ENCODE data around the gene IQCK. TPM values are rescaled to one million over a fixed set of nuclear protein-coding genes. Genes with fewer than 3 reads are reported as not detected.

IQCK gene
- total RNA-seq, 2 experiments from 2014 or later: 1.6 to 2.1 TPM

GRCh38 chr16:19883966-19884485, 166.0 kb downstream of the IQCK start:
- Mint-ChIP-seq H3K4me3 (peak overlapping the region; percentile 53), H3K27ac (no peak overlapping the region), H3K9me3 (no peaks in the 10 kb centered on the region), H3K4me1 (peaks cover 16% of the 10 kb centered on the region), H3K36me3 (no peaks in the 10 kb centered on the region), H3K27me3 (peaks cover 44% of the 10 kb centered on the region)
- ATAC-seq (ENCODE audit: low read depth) (no peak), DNase-seq (no peak)
- POLR2A ChIA-PET: no interaction called here

GRCh38 chr16:19884611-19885450, 166.8 kb downstream of the IQCK start, which contains the start of gene GPRC5B:
Gene GPRC5B, minus strand, starts transcription at chr16:19884848. Its CDS starts 12,003 bp downstream, at chr16:19872845.
- H3K36me3 Mint-ChIP-seq: no peaks in the 10 kb centered on the region
- peaks cover 44% of the 10 kb centered on the region for H3K27me3 Mint-ChIP-seq
- ATAC-seq (ENCODE audit: low read depth): peak; percentile 71
- DNase-seq: peak; percentile 67
- POLR2A ChIA-PET: no interaction called here
- H3K4me3 Mint-ChIP-seq: peak within 1 kb of the TSS; percentile 86
- H3K9me3 Mint-ChIP-seq: no peaks in the 10 kb centered on the region
- H3K27ac Mint-ChIP-seq: peak within 1 kb of the TSS; percentile 46
- peaks cover 16% of the 10 kb centered on the region for H3K4me1 Mint-ChIP-seq

- POLR2A ChIA-PET: no interaction called here
- ATAC-seq (ENCODE audit: low read depth): no peak
- Mint-ChIP-seq H3K27me3 (peaks cover 44% of the 10 kb centered on the region), H3K27ac (peak overlapping the region; percentile 46), H3K9me3 (no peaks in the 10 kb centered on the region), H3K36me3 (no peaks in the 10 kb centered on the region), H3K4me1 (peaks cover 16% of the 10 kb centered on the region), H3K4me3 (peak overlapping the region; percentile 86)
- DNase-seq: peak; percentile 48
Measured at GRCh38 chr16:19885451-19886072, 167.5 kb downstream of the IQCK start.

GRCh38 chr16:19886073-19886941, 168.2 kb downstream of the IQCK start:
- DNase-seq (peak; percentile 84), ATAC-seq (ENCODE audit: low read depth) (peak; percentile 43)
- Mint-ChIP-seq H3K4me1 (peaks cover 16% of the 10 kb centered on the region), H3K27me3 (peaks cover 39% of the 10 kb centered on the region), H3K4me3 (peak overlapping the region; percentile 86), H3K36me3 (no peaks in the 10 kb centered on the region), H3K9me3 (peaks cover 2% of the 10 kb centered on the region), H3K27ac (no peak overlapping the region)
- POLR2A ChIA-PET: no interaction called here

GRCh38 chr16:19888834-19889233, 170.8 kb downstream of the IQCK start:
- Mint-ChIP-seq H3K27me3 (peaks cover 23% of the 10 kb centered on the region), H3K27ac (no peak overlapping the region), H3K9me3 (peaks cover 2% of the 10 kb centered on the region), H3K4me3 (no peak overlapping the region), H3K4me1 (peaks cover 16% of the 10 kb centered on the region), H3K36me3 (no peaks in the 10 kb centered on the region)
- ATAC-seq (ENCODE audit: low read depth) (no peak), DNase-seq (no peak)
- POLR2A ChIA-PET: no interaction called here

- no peak for ATAC-seq (ENCODE audit: low read depth)
- Mint-ChIP-seq H3K36me3 (no peaks in the 10 kb centered on the region), H3K4me1 (peaks cover 7% of the 10 kb centered on the region), H3K27me3 (peaks cover 7% of the 10 kb centered on the region), H3K9me3 (peaks cover 2% of the 10 kb centered on the region), H3K4me3 (no peak overlapping the region), H3K27ac (no peak overlapping the region)
- DNase-seq: no peak
- POLR2A ChIA-PET: no interaction called here
Measured at GRCh38 chr16:19890901-19891300, 172.8 kb downstream of the IQCK start.

GRCh38 chr16:19892902-19893301, 174.8 kb downstream of the IQCK start:
- POLR2A ChIA-PET: no interaction called here
- DNase-seq: no peak
- Mint-ChIP-seq H3K27ac (no peak overlapping the region), H3K4me3 (no peak overlapping the region), H3K9me3 (peaks cover 2% of the 10 kb centered on the region), H3K27me3 (peaks cover 4% of the 10 kb centered on the region), H3K4me1 (no peaks in the 10 kb centered on the region), H3K36me3 (no peaks in the 10 kb centered on the region)
- no peak for ATAC-seq (ENCODE audit: low read depth)

GRCh38 chr16:19894586-19894985, 176.5 kb downstream of the IQCK start:
- H3K27me3 Mint-ChIP-seq: peaks cover 9% of the 10 kb centered on the region
- H3K4me3 Mint-ChIP-seq: no peak overlapping the region
- POLR2A ChIA-PET: no interaction called here
- peaks cover 2% of the 10 kb centered on the region for H3K9me3 Mint-ChIP-seq
- no peak for DNase-seq
- ATAC-seq (ENCODE audit: low read depth): no peak
- no peaks in the 10 kb centered on the region for H3K4me1 Mint-ChIP-seq
- no peaks in the 10 kb centered on the region for H3K36me3 Mint-ChIP-seq
- no peak overlapping the region for H3K27ac Mint-ChIP-seq

GRCh38 chr16:19896951-19897350, 178.9 kb downstream of the IQCK start:
- Mint-ChIP-seq H3K36me3 (no peaks in the 10 kb centered on the region), H3K27me3 (peaks cover 9% of the 10 kb centered on the region), H3K27ac (no peak overlapping the region), H3K9me3 (no peaks in the 10 kb centered on the region), H3K4me3 (no peak overlapping the region), H3K4me1 (no peaks in the 10 kb centered on the region)
- ATAC-seq (ENCODE audit: low read depth) (no peak), DNase-seq (no peak)
- POLR2A ChIA-PET: no interaction called here

- Mint-ChIP-seq H3K4me3 (no peak overlapping the region), H3K9me3 (no peaks in the 10 kb centered on the region), H3K27ac (no peak overlapping the region), H3K36me3 (no peaks in the 10 kb centered on the region), H3K27me3 (peaks cover 10% of the 10 kb centered on the region), H3K4me1 (no peaks in the 10 kb centered on the region)
- no peak for DNase-seq
- POLR2A ChIA-PET: no interaction called here
- no peak for ATAC-seq (ENCODE audit: low read depth)
Measured at GRCh38 chr16:19898166-19898565, 180.1 kb downstream of the IQCK start.

- no peaks in the 10 kb centered on the region for H3K9me3 Mint-ChIP-seq
- no peak overlapping the region for H3K27ac Mint-ChIP-seq
- peaks cover 7% of the 10 kb centered on the region for H3K27me3 Mint-ChIP-seq
- no peak for DNase-seq
- H3K4me1 Mint-ChIP-seq: no peaks in the 10 kb centered on the region
- peak; percentile 42 for ATAC-seq (ENCODE audit: low read depth)
- H3K36me3 Mint-ChIP-seq: no peaks in the 10 kb centered on the region
- POLR2A ChIA-PET: interaction anchor here (0.6 kb wide), 1 partner anchor 53 kb away, joined by 5 read pairs; no protein-coding TSS in a partner anchor
- no peak overlapping the region for H3K4me3 Mint-ChIP-seq
Measured at GRCh38 chr16:19898924-19899604, 181.0 kb downstream of the IQCK start.

- Mint-ChIP-seq H3K4me1 (no peaks in the 10 kb centered on the region), H3K4me3 (no peak overlapping the region), H3K36me3 (no peaks in the 10 kb centered on the region), H3K9me3 (no peaks in the 10 kb centered on the region), H3K27ac (no peak overlapping the region), H3K27me3 (peaks cover 7% of the 10 kb centered on the region)
- POLR2A ChIA-PET: interaction anchor here (0.6 kb wide), 1 partner anchor 52 kb away, joined by 5 read pairs; no protein-coding TSS in a partner anchor
- ATAC-seq (ENCODE audit: low read depth) (no peak), DNase-seq (no peak)
Measured at GRCh38 chr16:19899605-19899955, 181.5 kb downstream of the IQCK start.

- Mint-ChIP-seq H3K4me1 (no peaks in the 10 kb centered on the region), H3K36me3 (no peaks in the 10 kb centered on the region), H3K27me3 (peaks cover 9% of the 10 kb centered on the region), H3K4me3 (no peak overlapping the region), H3K27ac (no peak overlapping the region), H3K9me3 (no peaks in the 10 kb centered on the region)
- DNase-seq (no peak), ATAC-seq (ENCODE audit: low read depth) (no peak)
- POLR2A ChIA-PET: no interaction called here
Measured at GRCh38 chr16:19901164-19901563, 183.1 kb downstream of the IQCK start.

All from activated naive CD8-positive, alpha-beta T cell treated with anti-CD3 and anti-CD28 coated beads, Interleukin-2, amount 10 ng/mL, durations not matched to agents 7 days and 5 days (primary cell).